ENCODE measurements around the gene ZNF799. TPM values are rescaled to one million over a fixed set of nuclear protein-coding genes. Genes with fewer than 3 reads are reported as not detected.
"Not testable (repeated sequence)": the region's sequence is repeated elsewhere in the genome, so short reads cannot be mapped to it uniquely, and the experiment has no call there.

Gene ZNF799
- polyA plus RNA-seq, 3 donors, result 1.8 to 3.4 (median 3.2) TPM

DNA sequence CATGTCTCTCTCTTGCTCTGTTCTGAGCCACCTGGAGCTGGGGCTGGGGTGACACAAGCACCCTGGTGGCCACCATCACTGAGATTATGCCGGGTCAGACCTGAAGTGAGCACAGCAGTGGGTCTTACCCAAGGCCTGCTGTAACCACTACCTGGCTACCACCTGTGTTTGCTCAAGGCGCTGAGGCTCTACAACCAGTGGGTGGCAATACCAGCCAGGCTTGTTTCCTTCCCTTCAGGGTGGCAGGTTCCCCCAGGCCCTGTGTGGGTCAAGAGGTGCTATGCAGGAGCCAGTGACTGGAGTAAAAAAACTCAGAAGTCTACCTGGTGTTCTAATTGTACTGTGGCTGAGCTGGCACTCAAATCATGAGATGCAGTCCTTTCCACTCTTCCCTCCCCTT lies 47.7 kb upstream of the ZNF799 start:
- intact Hi-C loops (cut with micrococcal nuclease), result no loop called here
- Histone ChIP-seq H3K36me3 (replicated peaks in 1 of 2; ENCODE audit: control insufficient read depth in 1 of 2, insufficient read depth in 2 of 2, low read length in 2 of 2) (no peaks in the 10 kb centered on the region), H3K4me3 (replicated peaks in 1 of 3; ENCODE audit: low read depth in 2 of 3, low read length in 3 of 3) (no peak overlapping the region), H2AFZ (ENCODE audit: insufficient read depth, low read depth, low read length, poor library complexity, severe bottlenecking) (no peak overlapping the region), H3K4me1 (ENCODE audit: control insufficient read depth in 1 of 2, insufficient read depth in 2 of 2, low read length in 2 of 2) (no peaks in the 10 kb centered on the region), H3K9ac (ENCODE audit: insufficient read depth, low read length, poor library complexity, severe bottlenecking) (no peak overlapping the region), H3K4me2 (replicated peaks; ENCODE audit: extremely low read depth, low read length, poor library complexity, severe bottlenecking) (no peak overlapping the region), H3K27ac (ENCODE audit: low read depth in 1 of 2, low read length in 2 of 2) (no peak overlapping the region), H4K20me1 (ENCODE audit: insufficient read depth, low read length) (no peaks in the 10 kb centered on the region), H3K27me3 (ENCODE audit: control insufficient read depth in 2 of 2, insufficient read depth in 2 of 2, low read length in 2 of 2) (no peaks in the 10 kb centered on the region), H3K79me2 (ENCODE audit: insufficient read depth, low read length) (no peaks in the 10 kb centered on the region), H3K9me3 (replicated peaks in 1 of 2; ENCODE audit: control insufficient read depth in 1 of 2, insufficient read depth in 1 of 2, low read length in 2 of 2) (peaks cover 44 to 65% of the 10 kb centered on the region in 2 donors)
- H3K27ac Mint-ChIP-seq, result no peak overlapping the region
- H3K27me3 Mint-ChIP-seq (ENCODE audit: low read depth in 3 of 3), result peaks cover 0 to 3% (median 1%) of the 10 kb centered on the region in 3 donors
- TF ChIP-seq CTCF (IDR thresholded peaks at IDR 0.05), result no peak
- WGBS (ENCODE audit: insufficient coverage), result 75% methylated on average over 2 of the region's 2 CpGs
- H3K4me3 Mint-ChIP-seq, result no peak overlapping the region
- peaks cover 0 to 7% of the 10 kb centered on the region in 2 donors for H3K36me3 Mint-ChIP-seq
- DNase-seq, result no peak
- H3K9me3 Mint-ChIP-seq, result peaks cover 40 to 85% (median 79%) of the 10 kb centered on the region in 7 donors
- no peaks in the 10 kb centered on the region for H3K4me1 Mint-ChIP-seq

GRCh38 chr19:12440541-12441316 lies 39.7 kb upstream of the ZNF799 start, which contains the start of gene ZNF443:
Gene ZNF443, minus strand, starts transcription at chr19:12441021. Its CDS starts 107 bp downstream, at chr19:12440914.
- Mint-ChIP-seq H3K27me3 (ENCODE audit: low read depth in 3 of 3) (peaks cover 0 to 5% (median 0%) of the 10 kb centered on the region in 3 donors), H3K9me3 (peaks cover 14 to 44% (median 25%) of the 10 kb centered on the region in 7 donors), H3K4me1 (peaks cover 26% of the 10 kb centered on the region), H3K27ac (peak within 1 kb of the TSS; percentile 83 to 96 (median 93)), H3K36me3 (peaks cover 2 to 11% of the 10 kb centered on the region in 2 donors), H3K4me3 (peak within 1 kb of the TSS; percentile 100)
- peak within 1 kb of the TSS; percentile 83 for H3K4me2 ChIP-seq (replicated peaks; ENCODE audit: extremely low read depth, low read length, poor library complexity, severe bottlenecking)
- under 1% methylated on average over 59 of the region's 59 CpGs for WGBS (ENCODE audit: insufficient coverage)
- peak within 1 kb of the TSS; percentile 92 for H2AFZ ChIP-seq (ENCODE audit: insufficient read depth, low read depth, low read length, poor library complexity, severe bottlenecking)
- peak; percentile 90 to 94 (median 92) for DNase-seq
- H3K9me3 ChIP-seq (replicated peaks in 1 of 2; ENCODE audit: control insufficient read depth in 1 of 2, insufficient read depth in 1 of 2, low read length in 2 of 2), result peaks cover 7 to 9% of the 10 kb centered on the region in 2 donors
- no peaks in the 10 kb centered on the region for H3K27me3 ChIP-seq (ENCODE audit: control insufficient read depth in 2 of 2, insufficient read depth in 2 of 2, low read length in 2 of 2)
- peak within 1 kb of the TSS; percentile 40 to 65 for H3K27ac ChIP-seq (ENCODE audit: low read depth in 1 of 2, low read length in 2 of 2)
- no peaks in the 10 kb centered on the region for H3K79me2 ChIP-seq (ENCODE audit: insufficient read depth, low read length)
- no peaks in the 10 kb centered on the region for H4K20me1 ChIP-seq (ENCODE audit: insufficient read depth, low read length)
- H3K4me3 ChIP-seq (replicated peaks in 1 of 3; ENCODE audit: low read depth in 2 of 3, low read length in 3 of 3), result peak within 1 kb of the TSS; percentile 82 to 95 (median 91)
- TF ChIP-seq CTCF (IDR thresholded peaks at IDR 0.05), result no peak
- H3K4me1 ChIP-seq (ENCODE audit: control insufficient read depth in 1 of 2, insufficient read depth in 2 of 2, low read length in 2 of 2), result peaks cover 11 to 14% of the 10 kb centered on the region in 2 donors
- intact Hi-C loops (cut with micrococcal nuclease), result loop anchor here in 1 of 2 donors (5.0 kb wide), 2 partner anchors 42 to 98 kb away; partner anchors contain the start of gene ZNF709
- peak within 1 kb of the TSS; percentile 59 for H3K9ac ChIP-seq (ENCODE audit: insufficient read depth, low read length, poor library complexity, severe bottlenecking)
- H3K36me3 ChIP-seq (replicated peaks in 1 of 2; ENCODE audit: control insufficient read depth in 1 of 2, insufficient read depth in 2 of 2, low read length in 2 of 2), result no peaks in the 10 kb centered on the region

GRCh38 chr19:12439686-12440540 lies 38.8 kb upstream of the ZNF799 start:
- Histone ChIP-seq H2AFZ (ENCODE audit: insufficient read depth, low read depth, low read length, poor library complexity, severe bottlenecking) (peak overlapping the region; percentile 92), H3K4me3 (replicated peaks in 1 of 3; ENCODE audit: low read depth in 2 of 3, low read length in 3 of 3) (peak overlapping the region; percentile 82 to 95 (median 91)), H3K9ac (ENCODE audit: insufficient read depth, low read length, poor library complexity, severe bottlenecking) (peak overlapping the region; percentile 59), H3K4me1 (ENCODE audit: control insufficient read depth in 1 of 2, insufficient read depth in 2 of 2, low read length in 2 of 2) (peaks cover 11 to 14% of the 10 kb centered on the region in 2 donors), H3K9me3 (replicated peaks in 1 of 2; ENCODE audit: control insufficient read depth in 1 of 2, insufficient read depth in 1 of 2, low read length in 2 of 2) (peaks cover 7 to 12% of the 10 kb centered on the region in 2 donors), H3K27ac (ENCODE audit: low read depth in 1 of 2, low read length in 2 of 2) (peak overlapping the region in 1 of 2 donors; percentile 65), H3K4me2 (replicated peaks; ENCODE audit: extremely low read depth, low read length, poor library complexity, severe bottlenecking) (peak overlapping the region; percentile 83)
- H3K27me3 ChIP-seq (ENCODE audit: control insufficient read depth in 2 of 2, insufficient read depth in 2 of 2, low read length in 2 of 2); H3K36me3 ChIP-seq (replicated peaks in 1 of 2; ENCODE audit: control insufficient read depth in 1 of 2, insufficient read depth in 2 of 2, low read length in 2 of 2); H3K79me2 ChIP-seq (ENCODE audit: insufficient read depth, low read length); H3K27me3 Mint-ChIP-seq (ENCODE audit: low read depth in 3 of 3); H4K20me1 ChIP-seq (ENCODE audit: insufficient read depth, low read length): not testable (repeated sequence)
- intact Hi-C loops (cut with micrococcal nuclease), result loop anchor here in 1 of 2 donors (5.0 kb wide), 2 partner anchors 42 to 98 kb away; partner anchors contain the start of gene ZNF709
- peak in 2 of 3 donors; percentile 1 to 6 for DNase-seq
- peaks cover 2 to 16% of the 10 kb centered on the region in 2 donors for H3K36me3 Mint-ChIP-seq
- peak overlapping the region; percentile 100 for H3K4me3 Mint-ChIP-seq
- H3K27ac Mint-ChIP-seq, result peak overlapping the region in 5 of 7 donors; percentile 38 to 83 (median 66)
- WGBS (ENCODE audit: insufficient coverage), result 0% methylated on average over 13 of the region's 28 CpGs
- peaks cover 26% of the 10 kb centered on the region for H3K4me1 Mint-ChIP-seq
- peaks cover 17 to 42% (median 28%) of the 10 kb centered on the region in 7 donors for H3K9me3 Mint-ChIP-seq

Measured in CD14-positive monocyte (primary cell).